ENCODE results near the gene ARHGEF3.

The ARHGEF3 gene

DNA sequence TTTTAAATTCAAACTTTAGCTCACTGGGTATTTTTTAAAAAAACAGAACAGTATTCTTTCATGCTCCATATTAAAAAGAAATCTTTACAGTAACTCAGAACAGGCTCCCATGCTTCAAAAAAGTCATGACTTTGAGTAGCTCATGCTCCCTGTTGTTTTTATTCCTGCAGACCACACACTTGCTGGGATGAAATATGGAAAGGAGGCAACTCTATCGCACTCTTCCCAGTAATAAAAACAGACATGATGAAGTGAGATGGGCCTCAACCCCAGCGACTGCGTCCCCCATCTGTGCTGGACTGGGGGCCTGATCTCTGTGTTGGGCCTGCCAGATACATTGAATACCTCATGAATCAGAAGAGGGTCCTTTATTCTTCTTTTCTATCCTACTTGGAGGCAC lies 58.9 kb downstream of the ARHGEF3 start:
- no peak overlapping the region for H3K4me3 ChIP-seq (ENCODE audit: low read depth, low read length)
- TF ChIP-seq MAX (IDR thresholded peaks at IDR 0.05; ENCODE audit: low read depth, low read length) (no peak), POLR2A (IDR thresholded peaks at IDR 0.05; ENCODE audit: extremely low read depth, insufficient read length) (no peak), MYC (IDR thresholded peaks at IDR 0.05; ENCODE audit: low read depth, low read length) (no peak), CTCF (IDR thresholded peaks at IDR 0.05; ENCODE audit: low read depth, low read length) (no peak)
- no peak for DNase-seq (ENCODE audit: low read depth)

GRCh38 chr3:56739036-56739435 lies 62.7 kb downstream of the ARHGEF3 start:
- TF ChIP-seq MAX (IDR thresholded peaks at IDR 0.05; ENCODE audit: low read depth, low read length), result no peak
- TF ChIP-seq CTCF (IDR thresholded peaks at IDR 0.05; ENCODE audit: low read depth, low read length), result no peak
- no peak for TF ChIP-seq POLR2A (IDR thresholded peaks at IDR 0.05; ENCODE audit: extremely low read depth, insufficient read length)
- TF ChIP-seq MYC (IDR thresholded peaks at IDR 0.05; ENCODE audit: low read depth, low read length), result no peak
- H3K4me3 ChIP-seq (ENCODE audit: low read depth, low read length), result no peak overlapping the region
- no peak for DNase-seq (ENCODE audit: low read depth)

- no peak overlapping the region for H3K4me3 ChIP-seq (ENCODE audit: low read depth, low read length)
- no peak for DNase-seq (ENCODE audit: low read depth)
- no peak for TF ChIP-seq CTCF (IDR thresholded peaks at IDR 0.05; ENCODE audit: low read depth, low read length)
- TF ChIP-seq POLR2A (IDR thresholded peaks at IDR 0.05; ENCODE audit: extremely low read depth, insufficient read length), result no peak
- TF ChIP-seq MAX (IDR thresholded peaks at IDR 0.05; ENCODE audit: low read depth, low read length), result no peak
- no peak for TF ChIP-seq MYC (IDR thresholded peaks at IDR 0.05; ENCODE audit: low read depth, low read length)
These were observed 64.7 kb downstream of the ARHGEF3 start for GRCh38 chr3:56737006-56737405.

DNA sequence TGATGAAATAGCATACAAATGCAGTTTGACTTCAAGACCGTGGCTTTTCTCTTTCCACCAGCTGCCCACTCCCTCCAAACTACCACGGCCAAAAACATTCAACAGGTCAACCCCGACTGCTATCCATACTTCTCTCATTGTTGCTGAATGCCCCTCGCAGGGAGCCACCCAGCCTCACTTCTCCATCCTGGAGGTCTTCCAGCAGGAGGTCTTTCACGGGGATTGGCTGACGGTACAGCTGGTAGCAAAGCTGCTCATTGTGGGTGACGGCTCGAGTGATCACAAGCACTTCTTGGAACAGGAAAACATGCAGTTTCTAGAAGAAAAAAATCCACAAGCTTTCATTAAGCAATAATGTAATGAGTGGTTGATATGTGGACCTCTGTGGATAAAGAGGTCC lies 69.6 kb downstream of the ARHGEF3 start:
- no peak overlapping the region for H3K4me3 ChIP-seq (ENCODE audit: low read depth, low read length)
- TF ChIP-seq CTCF (IDR thresholded peaks at IDR 0.05; ENCODE audit: low read depth, low read length), result no peak
- TF ChIP-seq MYC (IDR thresholded peaks at IDR 0.05; ENCODE audit: low read depth, low read length), result no peak
- TF ChIP-seq MAX (IDR thresholded peaks at IDR 0.05; ENCODE audit: low read depth, low read length), result no peak
- no peak for TF ChIP-seq POLR2A (IDR thresholded peaks at IDR 0.05; ENCODE audit: extremely low read depth, insufficient read length)
- no peak for DNase-seq (ENCODE audit: low read depth)

GRCh38 chr3:56725175-56725574 lies 76.6 kb downstream of the ARHGEF3 start:
- H3K4me3 ChIP-seq (ENCODE audit: low read depth, low read length), result no peak overlapping the region
- no peak for TF ChIP-seq CTCF (IDR thresholded peaks at IDR 0.05; ENCODE audit: low read depth, low read length)
- TF ChIP-seq MAX (IDR thresholded peaks at IDR 0.05; ENCODE audit: low read depth, low read length), result no peak
- TF ChIP-seq POLR2A (IDR thresholded peaks at IDR 0.05; ENCODE audit: extremely low read depth, insufficient read length), result no peak
- no peak for TF ChIP-seq MYC (IDR thresholded peaks at IDR 0.05; ENCODE audit: low read depth, low read length)
- no peak for DNase-seq (ENCODE audit: low read depth)

GRCh38 chr3:56724676-56725075 lies 77.1 kb downstream of the ARHGEF3 start:
- H3K4me3 ChIP-seq (ENCODE audit: low read depth, low read length), result no peak overlapping the region
- TF ChIP-seq MAX (IDR thresholded peaks at IDR 0.05; ENCODE audit: low read depth, low read length), result no peak
- DNase-seq (ENCODE audit: low read depth), result no peak

All from NB4 (cell line).